Fibroblast of peridontal ligament (primary cell): ENCODE data around the gene FASTK.

Experiments
- DNase-seq: peaks from one replicate; pipeline ENCODE4 v3.0.0-alpha.2; 2010; ENCODE audit errors: extremely low read depth

FASTK gene, protein sequence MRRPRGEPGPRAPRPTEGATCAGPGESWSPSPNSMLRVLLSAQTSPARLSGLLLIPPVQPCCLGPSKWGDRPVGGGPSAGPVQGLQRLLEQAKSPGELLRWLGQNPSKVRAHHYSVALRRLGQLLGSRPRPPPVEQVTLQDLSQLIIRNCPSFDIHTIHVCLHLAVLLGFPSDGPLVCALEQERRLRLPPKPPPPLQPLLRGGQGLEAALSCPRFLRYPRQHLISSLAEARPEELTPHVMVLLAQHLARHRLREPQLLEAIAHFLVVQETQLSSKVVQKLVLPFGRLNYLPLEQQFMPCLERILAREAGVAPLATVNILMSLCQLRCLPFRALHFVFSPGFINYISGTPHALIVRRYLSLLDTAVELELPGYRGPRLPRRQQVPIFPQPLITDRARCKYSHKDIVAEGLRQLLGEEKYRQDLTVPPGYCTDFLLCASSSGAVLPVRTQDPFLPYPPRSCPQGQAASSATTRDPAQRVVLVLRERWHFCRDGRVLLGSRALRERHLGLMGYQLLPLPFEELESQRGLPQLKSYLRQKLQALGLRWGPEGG

DNA sequence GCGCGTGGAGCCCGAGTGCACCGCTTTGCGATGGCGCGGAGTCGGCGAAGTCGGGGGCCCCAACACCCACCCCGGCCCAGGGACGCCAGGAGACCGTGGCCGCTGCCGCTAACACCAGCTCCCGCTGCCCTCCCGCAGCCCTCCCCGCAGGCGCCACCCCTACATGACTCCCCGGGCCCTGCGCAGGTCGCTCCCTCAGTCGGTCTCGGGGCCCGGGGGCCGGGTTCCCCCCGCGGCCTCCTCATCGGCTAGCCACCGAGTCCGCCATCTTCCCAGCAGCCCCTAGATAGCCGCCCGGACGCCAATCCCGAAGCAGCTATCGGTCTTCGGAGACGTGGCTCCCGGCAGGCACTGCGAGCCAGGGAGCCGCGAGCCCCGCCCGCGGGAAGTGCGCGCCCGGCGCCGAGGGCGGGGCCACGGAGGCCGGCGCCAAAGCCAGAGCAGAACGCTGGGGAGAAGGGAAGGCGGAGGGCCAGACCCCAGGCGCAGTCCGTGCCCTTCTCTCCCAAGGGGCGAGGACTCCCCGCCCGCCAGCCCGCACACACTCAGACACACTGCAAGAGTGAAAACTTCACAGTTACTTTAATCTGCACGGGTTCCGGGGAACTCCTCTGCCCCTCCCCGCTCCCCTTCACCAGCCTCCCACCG lies at the start of gene FASTK:
Gene FASTK, minus strand, starts transcription at position 288 of the 648 bp plus-strand sequence. Its CDS starts 43 bp downstream, at position 245.
- DNase-seq: peak; percentile 84

DNA sequence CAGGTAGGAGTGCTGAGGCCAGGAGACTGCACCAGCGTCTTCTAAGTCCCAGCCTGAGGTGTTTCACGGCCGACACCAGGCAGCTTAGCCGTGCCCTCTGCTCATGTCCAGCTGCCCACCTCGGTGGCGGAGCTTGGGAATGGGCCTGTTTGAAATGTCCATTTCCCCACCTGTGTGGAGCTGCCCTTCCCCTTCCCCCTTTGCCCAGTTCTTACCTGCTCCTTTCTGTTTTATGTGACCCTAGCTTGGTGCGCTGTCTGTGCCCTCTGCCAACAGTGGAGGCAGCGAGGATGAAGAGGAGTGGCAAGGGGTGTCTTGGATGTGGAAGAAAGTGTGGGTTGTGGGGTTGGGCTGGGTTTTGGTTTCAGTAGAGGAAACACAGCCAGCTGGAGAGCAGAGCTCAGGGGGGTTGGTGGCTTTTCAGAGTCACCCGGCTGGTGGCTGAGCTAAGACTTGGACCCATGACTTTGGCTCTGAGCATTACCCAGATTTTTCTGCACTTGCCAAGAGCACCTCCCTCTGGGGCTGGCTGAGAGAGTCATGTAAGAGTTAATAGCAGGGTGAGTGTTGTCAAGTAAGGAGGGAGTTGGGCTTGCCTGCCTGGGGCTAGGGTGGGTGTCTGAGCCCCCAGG lies 49.5 kb upstream of the FASTK start:
- DNase-seq: no peak

DNA sequence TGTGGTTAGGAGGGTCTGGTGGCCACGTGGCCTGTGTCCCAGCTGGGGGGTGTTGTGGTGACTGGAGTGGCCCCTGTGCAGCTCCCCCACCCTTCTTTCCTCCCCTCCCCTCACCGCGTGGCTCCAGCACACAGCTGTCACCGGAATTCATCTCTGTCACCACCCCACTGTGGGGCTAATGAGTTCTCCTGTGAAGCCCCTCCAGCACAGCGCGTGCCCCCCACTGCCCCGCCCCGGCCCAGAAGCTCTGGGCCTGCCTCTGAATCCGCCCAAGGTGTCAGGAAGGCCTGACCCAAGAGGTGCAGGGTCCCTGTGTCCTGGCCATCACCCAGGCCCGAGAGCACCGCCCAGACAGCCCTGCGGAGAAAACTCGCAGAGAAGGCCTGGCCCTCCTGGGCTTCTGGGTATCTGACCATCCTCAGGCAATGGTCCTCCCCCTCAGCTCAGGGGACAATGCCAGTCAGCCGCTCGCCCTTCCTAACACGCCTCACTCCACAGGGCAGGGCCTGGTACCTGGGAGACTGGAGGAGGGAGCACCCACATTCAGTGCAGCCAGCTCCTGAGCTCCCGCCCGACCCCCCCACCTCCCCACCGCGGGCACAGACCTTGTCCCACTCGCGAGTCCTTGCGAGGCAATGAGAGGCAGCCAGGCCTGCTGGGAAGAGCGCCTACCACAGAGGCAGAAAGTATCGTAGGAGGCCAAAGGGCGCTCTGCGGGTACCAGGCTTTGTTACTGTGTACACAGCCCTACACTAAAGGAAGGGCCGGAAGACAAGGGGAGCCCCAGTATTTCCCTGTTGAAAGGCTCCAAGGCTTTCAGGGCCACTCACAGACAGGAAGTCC lies 48.7 kb upstream of the FASTK start:
- no peak for DNase-seq

DNA sequence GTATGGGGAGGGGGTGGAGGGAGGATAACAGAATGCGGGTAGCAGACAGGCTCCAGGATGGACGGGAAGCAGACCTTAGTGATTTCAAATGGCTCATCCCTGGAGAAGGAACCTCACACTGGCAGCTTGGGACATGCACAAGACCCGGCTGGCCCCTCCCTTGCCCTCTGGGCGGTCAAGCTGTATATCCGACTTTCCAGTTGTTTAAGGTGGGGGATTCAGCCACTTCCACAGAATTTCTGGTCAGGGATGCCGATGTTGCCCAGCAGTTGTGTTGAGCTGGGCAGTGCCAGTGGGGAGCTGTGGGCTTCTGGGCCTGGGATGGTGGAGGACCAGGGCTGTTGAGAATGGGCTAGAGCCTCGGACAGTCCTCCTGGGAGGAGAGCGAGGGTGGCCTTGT lies 48.1 kb upstream of the FASTK start:
- no peak for DNase-seq

DNA sequence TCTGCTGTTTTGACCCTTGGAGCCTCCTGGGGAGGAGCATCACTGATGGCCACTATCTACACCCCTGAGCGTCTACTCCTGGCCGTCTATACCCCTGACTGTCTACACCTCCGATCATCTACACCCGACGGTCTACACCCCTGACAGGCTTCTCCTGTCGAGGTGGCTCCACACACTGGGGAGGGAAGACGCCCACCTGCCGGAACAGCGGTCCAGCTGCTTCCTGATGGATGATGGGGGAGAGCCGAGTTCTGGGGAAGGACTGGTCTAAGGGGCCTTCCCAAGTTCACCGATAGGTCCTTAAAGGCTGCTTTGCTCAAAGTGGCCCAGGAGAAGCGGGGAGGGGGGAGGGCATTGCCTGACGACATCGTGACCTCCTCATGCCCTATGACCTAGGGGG lies 47.5 kb upstream of the FASTK start:
- DNase-seq: no peak

DNA sequence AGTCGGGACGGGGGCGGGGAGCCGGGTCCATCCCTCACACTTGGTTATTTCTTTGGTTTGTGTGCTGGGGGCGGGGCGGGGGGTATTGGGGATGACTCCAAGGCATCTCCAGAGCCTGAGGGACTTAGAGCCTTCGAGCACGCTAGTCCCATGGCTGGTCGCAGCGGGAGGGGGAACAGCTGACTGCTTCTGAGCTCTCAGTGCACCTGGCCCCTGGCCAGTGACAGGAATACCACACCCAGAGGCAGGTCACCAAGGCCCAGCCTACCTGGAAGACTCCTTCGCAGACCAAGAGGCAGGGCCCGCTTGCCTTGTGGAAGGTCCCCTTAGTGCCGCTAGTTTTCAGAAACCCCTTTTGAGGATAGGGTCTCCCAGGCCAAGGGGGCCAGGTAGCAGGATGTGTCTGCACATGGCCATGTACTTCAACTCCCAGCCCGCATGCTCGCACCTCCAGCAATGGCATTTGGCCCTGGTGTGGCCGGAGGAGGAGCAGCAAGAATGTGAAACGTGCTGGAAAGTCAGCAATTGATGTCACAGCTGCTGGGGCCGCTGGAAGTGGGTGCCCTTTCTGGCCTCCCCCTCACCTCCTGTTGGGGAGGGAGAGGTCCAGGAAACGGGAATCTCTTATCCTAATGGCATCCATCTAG lies 46.0 kb upstream of the FASTK start:
- DNase-seq: no peak

DNA sequence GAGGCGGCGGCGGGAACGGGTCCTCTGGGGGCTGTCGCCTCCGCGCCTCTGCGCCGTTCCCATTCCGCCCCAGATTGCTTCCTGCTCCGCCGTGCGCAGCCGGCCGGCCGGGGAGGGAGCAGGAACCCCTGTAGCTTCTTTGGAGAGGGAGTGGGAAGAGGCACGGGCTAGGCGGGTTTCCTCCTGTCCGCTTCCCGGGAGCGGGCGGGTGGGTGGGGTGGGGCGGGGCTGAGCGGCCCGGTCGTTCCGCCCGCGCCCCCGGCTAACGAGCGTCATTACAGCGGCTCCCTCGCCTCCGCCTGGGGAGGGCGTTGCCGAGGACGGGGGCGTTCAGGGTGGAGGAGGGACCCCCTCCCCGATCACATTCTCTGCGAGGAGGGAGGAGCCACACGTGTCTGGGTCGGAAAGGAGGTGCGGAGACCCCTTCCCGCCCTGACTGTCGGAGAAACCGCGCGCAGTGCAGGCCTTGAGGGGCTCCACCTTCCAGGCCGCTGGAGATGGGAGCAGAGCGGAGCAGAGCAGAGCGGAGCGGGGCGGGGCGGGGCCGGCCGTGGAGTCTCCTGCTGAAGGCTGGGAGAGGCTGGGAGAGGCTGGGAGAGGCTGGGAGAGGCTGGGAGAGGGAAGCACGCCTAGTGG lies 45.4 kb upstream of the FASTK start:
- DNase-seq: no peak

DNA sequence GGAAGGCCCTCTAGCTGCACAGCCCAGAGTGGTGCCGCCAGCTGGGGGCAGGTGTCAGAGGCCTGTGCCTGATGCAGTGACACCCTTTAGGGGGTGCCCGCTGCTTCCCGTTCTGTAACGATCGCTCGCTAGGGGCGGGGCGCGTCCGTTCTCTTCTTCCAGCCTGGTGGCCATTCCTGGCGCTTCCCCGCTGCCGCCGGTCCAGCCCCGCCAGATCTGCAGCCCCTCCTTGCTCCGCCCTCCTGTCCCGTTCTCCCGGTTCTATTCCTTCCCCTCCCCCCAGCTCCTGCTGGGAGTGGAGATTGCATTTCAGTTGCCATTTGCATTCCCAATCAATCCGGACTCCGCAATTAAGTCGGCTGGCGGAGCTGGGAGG lies 44.8 kb upstream of the FASTK start:
- DNase-seq: no peak

DNA sequence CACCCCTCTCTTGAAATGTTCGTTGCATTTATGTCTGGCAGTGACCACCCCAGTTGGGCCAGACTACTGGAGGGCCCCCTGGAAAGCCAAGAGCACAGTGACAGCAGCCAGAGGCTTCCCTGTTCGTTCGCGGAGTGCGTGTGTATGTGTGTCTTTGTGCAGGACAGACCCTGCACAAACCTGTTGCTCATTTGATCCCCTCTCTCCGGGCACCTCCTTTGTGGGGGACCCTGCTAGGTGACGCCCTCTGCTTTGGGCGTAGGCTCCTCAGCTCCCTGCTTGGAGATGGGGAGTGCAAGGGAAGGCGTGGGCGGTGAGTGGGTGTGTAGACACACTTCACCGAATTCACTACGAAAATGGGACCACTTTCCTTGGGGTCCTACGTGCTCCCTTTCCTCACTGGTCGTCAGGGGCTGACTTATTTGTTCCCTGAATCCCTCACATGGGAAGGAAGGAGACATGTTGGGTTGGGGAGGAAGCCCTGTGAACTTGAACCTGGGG lies 44.3 kb upstream of the FASTK start:
- no peak for DNase-seq

DNA sequence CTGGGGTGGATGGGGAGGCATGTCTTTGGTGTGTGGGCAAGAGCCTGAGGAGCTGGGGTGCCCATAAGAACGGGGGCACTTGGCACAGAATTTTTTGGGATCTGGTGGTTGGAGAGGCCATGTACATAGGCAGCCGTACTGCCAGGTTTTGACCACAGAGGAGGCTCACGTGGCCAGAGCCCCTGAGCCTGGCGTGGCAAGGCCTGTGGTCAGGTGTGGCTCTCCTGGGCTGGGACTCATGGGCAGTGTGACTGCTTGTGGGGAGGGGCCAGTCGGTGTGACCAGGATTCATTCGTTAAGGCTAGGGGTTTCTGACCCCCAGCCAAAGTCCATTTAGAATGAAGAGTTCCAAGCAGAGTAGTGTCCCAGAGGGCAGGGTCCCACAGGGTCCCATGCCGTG lies 43.9 kb upstream of the FASTK start:
- DNase-seq: no peak

DNA sequence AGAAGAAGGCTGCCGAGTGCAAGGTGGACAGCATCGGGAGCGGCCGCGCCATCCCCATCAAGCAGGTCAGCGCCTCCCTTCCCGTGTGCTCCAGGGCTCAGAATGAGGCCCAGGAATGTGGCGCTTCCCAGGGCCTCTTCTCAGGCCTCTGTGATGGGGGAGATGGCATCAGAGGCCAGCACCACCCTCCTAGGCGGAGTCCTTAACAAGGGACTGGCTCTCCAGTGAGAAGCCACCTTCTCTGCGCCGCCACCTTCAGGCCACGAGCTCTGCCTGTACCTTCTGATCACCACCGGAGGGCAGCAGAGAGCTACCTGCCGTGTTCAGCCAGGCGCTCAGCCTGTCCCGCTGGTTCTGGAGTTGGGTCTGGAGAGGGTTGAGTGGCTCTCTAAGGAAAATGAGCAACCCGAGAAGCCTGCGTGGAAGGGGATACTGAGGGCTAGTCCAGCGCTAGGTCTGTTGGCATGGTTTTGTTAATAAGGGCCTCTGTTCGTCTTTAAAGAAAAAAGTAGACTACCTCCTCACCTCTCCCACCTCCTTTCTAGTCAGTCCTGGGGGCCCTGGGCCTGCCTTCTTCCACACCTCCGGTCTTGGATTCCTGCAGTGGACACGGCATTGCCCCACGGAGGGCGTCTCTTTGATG lies 43.3 kb upstream of the FASTK start:
- DNase-seq: peak; percentile 77

DNA sequence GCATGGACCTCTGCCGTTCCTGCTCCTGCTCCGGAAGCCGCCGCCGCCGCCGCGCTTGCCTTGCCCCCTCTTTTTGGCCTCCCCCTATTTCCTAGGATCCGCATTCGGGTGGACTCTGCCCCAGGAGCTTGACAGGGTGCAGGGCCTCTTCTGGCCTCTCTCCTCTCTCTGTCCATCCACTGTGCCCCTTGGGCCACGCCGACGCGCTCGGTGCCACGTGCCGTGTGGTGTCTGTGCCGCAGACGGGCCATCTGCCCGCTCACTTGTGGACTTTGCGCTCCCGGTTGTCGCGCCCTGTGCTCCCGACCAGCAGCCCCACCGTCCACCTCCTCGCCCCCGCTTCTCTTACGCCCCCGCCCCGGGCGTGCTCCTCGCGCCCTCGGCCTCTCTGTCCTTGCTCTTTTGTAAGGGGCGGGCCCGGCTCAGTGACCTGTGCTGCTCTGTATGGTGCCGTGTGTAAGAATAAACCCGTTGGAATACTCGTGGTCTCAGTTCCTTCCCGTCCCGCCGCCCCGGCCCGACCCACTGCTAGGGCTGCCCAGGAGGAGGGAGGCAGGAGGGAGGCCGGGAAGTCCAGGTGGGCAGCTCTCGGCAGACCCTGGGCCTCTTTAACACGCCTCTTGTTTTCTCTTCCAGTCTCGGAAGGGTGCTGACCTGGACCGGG lies 42.7 kb upstream of the FASTK start:
- no peak for DNase-seq

DNA sequence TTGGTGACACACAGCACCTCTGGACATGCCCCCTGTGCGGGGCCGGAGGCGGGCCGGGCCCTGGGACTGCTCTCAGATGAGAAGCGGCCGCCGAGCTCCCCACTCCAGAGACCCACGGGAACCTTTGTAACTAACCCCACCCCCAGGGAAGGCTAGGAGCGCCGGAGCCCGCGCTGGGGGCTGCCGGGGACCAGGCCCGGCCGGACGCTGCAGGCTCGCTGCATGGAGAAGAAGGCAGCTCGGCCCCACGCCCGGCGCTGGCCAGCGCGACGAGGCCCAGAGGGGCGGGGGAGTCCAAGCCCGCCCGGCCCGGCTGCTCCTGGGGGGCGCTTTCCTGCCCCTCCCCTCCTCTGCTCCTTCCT lies 42.2 kb upstream of the FASTK start:
- DNase-seq: no peak

DNA sequence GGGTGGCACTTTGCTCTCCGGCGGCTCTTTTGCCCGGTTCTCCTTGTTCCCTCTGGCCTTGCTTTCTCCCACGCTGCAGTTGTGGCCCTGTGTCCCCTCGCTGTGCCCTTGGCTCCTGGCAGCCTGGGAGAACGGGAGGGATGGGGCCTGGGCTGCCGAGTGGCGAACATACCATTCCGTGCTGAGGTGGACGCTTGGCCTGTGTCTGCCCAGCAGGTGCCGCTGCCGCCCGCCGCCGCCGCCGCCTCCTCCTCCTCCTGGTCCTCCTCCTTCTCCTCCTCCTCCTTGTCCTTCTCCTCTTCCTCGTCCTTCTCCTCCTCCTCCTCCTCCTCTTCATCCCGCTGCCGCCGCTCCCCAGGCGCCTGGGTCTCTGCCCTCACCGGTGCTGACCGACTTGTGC lies 41.7 kb upstream of the FASTK start:
- no peak for DNase-seq

DNA sequence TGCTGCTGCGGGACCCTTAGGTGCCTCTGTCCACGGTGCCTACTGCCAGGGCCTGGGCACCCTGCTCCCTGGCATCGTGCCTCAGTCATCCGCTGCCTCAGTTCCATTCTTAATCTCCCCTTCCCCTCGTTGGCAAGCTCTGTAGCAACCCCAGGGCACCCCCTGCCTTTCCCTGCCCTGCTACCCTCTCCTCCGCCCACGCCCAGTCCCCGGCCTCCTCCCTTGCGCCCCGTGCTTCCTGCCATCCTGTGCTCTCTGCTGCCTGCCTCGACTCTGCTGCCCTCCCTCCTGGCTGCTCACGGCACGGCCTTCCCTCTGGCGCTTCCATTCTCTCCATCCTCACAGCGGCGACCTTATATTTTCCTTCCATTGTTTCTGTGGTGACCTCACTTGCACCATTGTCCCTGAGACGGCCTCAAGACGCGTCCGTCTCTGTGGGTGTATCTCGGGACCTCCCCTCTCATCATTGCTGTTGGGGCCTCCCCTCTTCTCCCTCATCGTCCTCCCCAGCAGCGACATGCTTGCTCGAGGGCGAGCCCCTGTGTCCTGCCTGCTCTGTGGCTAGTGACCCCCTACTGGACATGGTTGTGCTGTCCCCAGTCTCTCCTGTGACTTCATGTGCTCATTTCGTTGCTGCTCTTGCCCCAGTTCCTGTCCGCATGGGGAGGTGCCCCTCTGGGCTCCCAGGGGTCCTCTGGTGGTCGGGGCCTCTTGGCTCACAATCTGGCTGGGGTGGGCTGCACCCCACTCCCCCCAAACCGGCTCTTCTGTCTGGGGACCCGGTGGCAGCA lies 41.0 kb upstream of the FASTK start:
- no peak for DNase-seq

DNA sequence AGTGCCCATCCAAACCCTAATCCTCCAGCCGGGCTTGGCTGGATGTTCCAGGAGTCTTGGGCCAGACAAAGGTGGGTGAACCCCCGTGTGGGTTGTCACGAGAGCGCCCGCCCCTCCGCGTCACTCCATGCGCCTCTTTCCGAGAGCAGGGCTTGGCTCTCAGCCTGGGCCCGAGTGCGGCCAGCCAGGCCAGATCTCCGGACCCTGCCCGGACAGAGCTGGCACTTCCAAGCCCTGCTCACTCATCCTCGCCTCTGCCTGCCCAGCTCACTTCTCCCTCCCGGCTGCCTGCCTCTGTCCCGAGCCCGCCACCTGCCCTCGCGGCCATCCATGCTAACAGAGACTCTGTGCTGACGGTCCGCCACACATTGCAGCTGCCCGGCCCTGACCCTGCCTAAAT lies 40.3 kb upstream of the FASTK start:
- no peak for DNase-seq

DNA sequence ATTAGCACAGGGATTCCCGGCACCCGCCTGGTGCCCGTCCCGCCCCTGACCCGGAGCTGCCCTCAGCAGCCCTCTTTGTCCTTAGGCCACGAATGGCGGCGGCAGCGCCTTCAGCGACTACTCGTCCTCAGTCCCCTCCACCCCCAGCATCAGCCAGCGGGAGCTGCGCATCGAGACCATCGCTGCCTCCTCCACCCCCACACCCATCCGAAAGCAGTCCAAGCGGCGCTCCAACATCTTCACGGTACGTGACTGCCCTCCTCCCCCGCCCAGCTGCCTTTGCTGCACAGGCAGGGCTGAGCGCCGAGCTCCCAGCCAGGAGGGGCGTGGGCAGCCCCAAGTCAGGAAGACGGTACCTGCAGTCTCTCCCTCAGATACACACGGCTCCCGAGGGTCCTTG lies 39.3 kb upstream of the FASTK start:
- no peak for DNase-seq

DNA sequence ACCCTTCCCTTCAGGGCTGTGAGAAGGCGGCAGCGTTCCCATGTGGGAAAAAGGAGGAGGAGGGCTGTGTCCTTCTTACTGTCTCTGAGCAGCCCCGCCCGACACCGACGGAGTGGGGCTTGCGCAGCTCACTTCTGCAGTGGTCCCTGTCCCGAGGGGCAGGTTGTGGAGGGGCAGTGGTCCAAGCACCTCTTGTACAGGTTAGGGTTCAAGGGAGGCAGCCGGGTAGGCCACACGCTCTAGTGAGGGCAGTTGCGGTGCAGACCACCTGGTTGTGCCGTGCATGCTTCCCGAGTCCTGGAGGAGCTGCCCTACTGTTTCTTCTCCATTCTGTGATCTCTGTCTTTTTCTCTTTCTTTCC lies 38.4 kb upstream of the FASTK start:
- DNase-seq: no peak
